ENCODE measurements around the gene SLC9A8. TPM values are rescaled to one million over a fixed set of nuclear protein-coding genes. Genes with fewer than 3 reads are reported as not detected.

Gene SLC9A8
- total RNA-seq, 1 donor: 7.3 TPM

GRCh38 chr20:49851231-49851705 is 38.6 kb downstream of the SLC9A8 start:
- no peak for DNase-seq (ENCODE audit: low read depth)
- no peak for TF ChIP-seq CTCF (IDR thresholded peaks at IDR 0.05; ENCODE audit: insufficient read depth, low read depth, low read length)
- H3K4me3 ChIP-seq (ENCODE audit: low read depth, low read length): no peak overlapping the region

DNA sequence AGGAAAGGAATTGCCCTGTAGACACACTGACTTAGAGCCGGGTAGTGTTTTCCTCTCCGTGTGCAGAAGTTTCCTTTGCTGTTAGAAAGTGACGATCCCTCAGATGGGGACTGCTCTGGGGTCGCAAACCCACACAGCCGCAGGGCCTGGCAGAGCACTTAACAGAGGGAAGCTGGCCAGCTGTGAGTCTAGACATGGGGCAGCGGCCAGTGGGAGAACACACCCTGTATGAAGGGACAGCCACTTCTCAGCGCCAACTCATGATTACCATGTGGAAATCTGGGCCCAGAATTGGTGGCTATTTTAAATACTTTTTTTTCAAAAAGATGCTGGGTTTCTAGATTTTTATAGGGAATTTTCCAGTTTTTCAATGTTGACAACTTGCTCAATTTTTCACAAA is 39.4 kb downstream of the SLC9A8 start:
- no peak for DNase-seq (ENCODE audit: low read depth)
- H3K4me3 ChIP-seq (ENCODE audit: low read depth, low read length): no peak overlapping the region
- TF ChIP-seq CTCF (IDR thresholded peaks at IDR 0.05; ENCODE audit: insufficient read depth, low read depth, low read length): no peak

DNA sequence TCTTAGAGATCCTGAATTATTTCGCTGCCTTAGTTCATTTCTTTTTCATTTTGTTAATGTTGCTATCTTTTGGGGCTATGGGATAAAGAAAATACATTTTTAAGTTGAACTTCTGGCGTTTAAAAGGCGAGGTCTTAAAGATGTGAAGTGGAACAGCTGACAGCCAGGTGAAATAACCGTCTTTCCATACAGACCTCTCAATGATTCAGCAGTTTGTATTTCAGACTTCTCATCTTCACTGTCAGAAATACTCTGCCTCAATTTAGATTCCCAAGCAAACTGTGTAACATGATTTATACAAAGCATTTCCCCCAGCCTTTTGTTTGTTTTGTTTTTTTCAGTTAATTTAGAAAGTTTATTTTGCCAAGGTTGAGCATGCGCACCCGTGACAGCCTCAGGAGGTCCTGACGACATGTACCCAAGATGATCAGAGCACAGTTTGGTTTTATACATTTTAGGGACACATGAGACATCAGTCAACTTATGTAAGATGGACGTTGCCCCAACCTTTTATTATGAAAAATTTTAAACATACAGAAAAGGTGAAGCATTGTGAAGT is 40.0 kb downstream of the SLC9A8 start:
- no peak for DNase-seq (ENCODE audit: low read depth)
- TF ChIP-seq CTCF (IDR thresholded peaks at IDR 0.05; ENCODE audit: insufficient read depth, low read depth, low read length): no peak
- H3K4me3 ChIP-seq (ENCODE audit: low read depth, low read length): no peak overlapping the region

GRCh38 chr20:49853640-49854039 is 41.0 kb downstream of the SLC9A8 start:
- TF ChIP-seq CTCF (IDR thresholded peaks at IDR 0.05; ENCODE audit: insufficient read depth, low read depth, low read length): no peak
- DNase-seq (ENCODE audit: low read depth): peak; percentile 72
- H3K4me3 ChIP-seq (ENCODE audit: low read depth, low read length): no peak overlapping the region

DNA sequence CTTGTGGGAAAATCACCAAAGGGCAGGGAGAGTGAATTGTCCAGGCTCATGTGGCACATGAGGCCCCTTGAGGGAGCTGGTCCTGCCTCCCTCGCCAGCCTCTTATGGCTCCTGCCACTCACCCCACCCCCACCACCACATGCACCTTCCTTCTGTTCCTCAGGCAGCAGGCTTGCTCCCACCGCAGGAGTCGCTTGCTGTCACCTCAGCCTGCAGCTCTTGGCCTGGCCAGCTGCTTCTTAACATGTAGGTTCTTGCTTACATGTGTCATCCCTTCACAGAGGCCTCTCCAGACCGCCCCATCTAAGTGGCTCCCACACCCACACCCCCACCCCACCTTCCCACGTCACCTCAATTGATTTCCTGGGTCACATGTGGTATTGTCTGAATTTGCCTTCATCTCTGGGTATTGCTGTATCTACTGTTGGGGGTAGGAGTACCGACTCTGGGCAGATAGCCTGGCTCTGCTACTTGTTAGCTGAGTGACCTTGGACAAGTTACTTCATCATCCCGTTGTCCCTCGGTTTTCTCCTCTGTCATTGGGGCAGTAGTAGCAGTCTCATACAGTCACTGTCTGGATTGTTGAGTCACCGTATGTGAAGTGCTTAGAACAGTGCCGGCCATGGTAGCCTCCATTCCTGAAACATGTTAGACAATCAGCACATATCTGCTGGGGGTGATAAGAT is 41.7 kb downstream of the SLC9A8 start:
- TF ChIP-seq CTCF (IDR thresholded peaks at IDR 0.05; ENCODE audit: insufficient read depth, low read depth, low read length): no peak
- DNase-seq (ENCODE audit: low read depth): no peak
- no peak overlapping the region for H3K4me3 ChIP-seq (ENCODE audit: low read depth, low read length)

DNA sequence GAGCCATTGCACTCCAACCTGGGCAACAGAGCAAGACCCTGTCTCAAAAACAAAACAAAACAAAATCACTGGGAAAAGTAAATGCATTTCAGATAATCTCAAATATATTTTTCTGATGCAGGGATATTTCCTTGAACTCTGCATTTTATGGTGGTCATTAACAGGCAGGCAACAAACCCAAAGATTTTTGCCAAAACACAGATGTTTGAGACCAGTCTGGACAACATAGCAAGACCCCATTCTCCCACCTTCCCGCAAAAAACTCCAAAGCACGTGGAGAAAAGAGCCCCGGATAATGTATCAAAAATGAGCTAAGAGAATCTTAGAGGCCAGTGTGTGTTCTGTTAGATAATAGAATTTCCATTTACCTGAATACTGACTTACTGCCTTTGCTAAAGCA is 44.3 kb downstream of the SLC9A8 start:
- H3K4me3 ChIP-seq (ENCODE audit: low read depth, low read length): no peak overlapping the region
- no peak for DNase-seq (ENCODE audit: low read depth)
- TF ChIP-seq CTCF (IDR thresholded peaks at IDR 0.05; ENCODE audit: insufficient read depth, low read depth, low read length): no peak
